Suprapubic skin (tissue), 4 donors: ENCODE results near the gene SVEP1. TPM values are rescaled to one million over a fixed set of nuclear protein-coding genes. Genes with fewer than 3 reads are reported as not detected.
"Not testable (repeated sequence)": the region's sequence is repeated elsewhere in the genome, so short reads cannot be mapped to it uniquely, and the experiment has no call there.

ENCODE experiments used
- DNase-seq, 2 donors: peaks; one replicate each; pipeline ENCODE4 v3.0.0-alpha.2; 2019; ENCODE audit warnings: low spot score in 2 of 2
- H3K27ac ChIP-seq: fragments of 200-600 bp; sonication (generic); one replicate; pipeline ENCODE4 v1.5.1; 2019
- H3K27me3 ChIP-seq: fragments of 200-600 bp; sonication (generic); one replicate; pipeline ENCODE4 v1.5.1; 2019
- H3K36me3 ChIP-seq: fragments of 200-600 bp; sonication (generic); one replicate; pipeline ENCODE4 v1.5.1; 2019
- H3K4me1 ChIP-seq: fragments of 200-600 bp; sonication (generic); one replicate; pipeline ENCODE4 v1.5.1; 2019
- H3K4me3 ChIP-seq: fragments of 200-600 bp; sonication (generic); one replicate; pipeline ENCODE4 v1.5.1; 2019; ENCODE audit warnings: mild to moderate bottlenecking
- H3K9me3 ChIP-seq: fragments of 200-600 bp; sonication (generic); one replicate; pipeline ENCODE4 v1.5.1; 2019
- EP300 ChIP-seq: sonication (generic); formaldehyde crosslinking; IDR thresholded peaks from one replicate; pipeline ENCODE4 v1.6.1; 2017; ENCODE audit warnings: antibody characterized with exemption
- POLR2A ChIP-seq, 2 donors: fragments of 450-650 bp; IDR thresholded peaks; one replicate each; pipeline ENCODE4 v1.6.1; 2017; ENCODE audit warnings: antibody characterized with exemption in 2 of 2, mild to moderate bottlenecking in 2 of 2, moderate library complexity in 2 of 2
- POLR2AphosphoS5 ChIP-seq, 3 donors: sonication (generic); formaldehyde crosslinking; IDR thresholded peaks; one replicate each; pipeline ENCODE4 v1.6.1; 2017; ENCODE audit warnings: antibody characterized with exemption in 3 of 3
- WGBS: methylation state at CpG from one replicate; pipeline ENCODE4 v1.1.5; 2018; 5-methylcytosine and 5-hydroxymethylcytosine counted together
- total RNA-seq, 4 donors: library from RNA; depleted of rRNA; stranded (reverse); fragments of >200 nt; gene quantifications; one replicate each; pipeline ENCODE4 v1.1.0, GENCODE V29; 2016
- TF ChIP-seq, protein P1 (sequence below), 2 donors: fragments of 200-600 bp in 1 of 2; fragments of 450-650 bp in 1 of 2; sonication (generic) in 1 of 2; IDR thresholded peaks; one replicate each; pipeline ENCODE4 v1.5.1; 2016 to 2019; ENCODE audit warnings: antibody characterized with exemption in 2 of 2, mild to moderate bottlenecking in 1 of 2, moderate library complexity in 1 of 2

Gene SVEP1
- total RNA-seq, 4 donors from 2014 or later, result 5.8 to 15.6 (median 11.2) TPM

DNA sequence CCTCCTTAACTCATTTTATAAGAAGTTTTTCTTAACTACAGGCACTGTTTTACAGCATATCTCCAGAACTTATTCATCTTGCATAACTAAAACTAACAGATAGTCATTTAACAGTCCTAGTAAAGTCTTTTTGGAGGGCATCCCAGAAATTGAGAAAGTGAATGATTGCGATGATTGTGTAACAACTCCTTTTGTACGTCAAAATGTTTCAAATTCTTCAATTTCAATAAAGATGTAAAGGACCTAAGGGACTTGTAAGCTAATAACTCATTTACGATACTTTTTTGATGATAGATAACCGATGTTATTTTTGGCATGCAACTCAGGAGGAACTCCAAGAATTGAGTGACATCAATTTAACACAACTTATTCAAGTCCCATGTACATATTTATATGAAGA, 42.7 kb downstream of the SVEP1 start:
- H3K27me3 ChIP-seq, result no peaks in the 10 kb centered on the region
- H3K4me3 ChIP-seq, result no peak overlapping the region
- WGBS, result 25% methylated on average over 4 of the region's 4 CpGs
- TF ChIP-seq POLR2AphosphoS5 (IDR thresholded peaks at IDR 0.05) (peak in 1 of 3 donors; percentile 55), POLR2A (IDR thresholded peaks at IDR 0.05) (no peak)
- DNase-seq, result no peak
- no peak overlapping the region for H3K27ac ChIP-seq
- peaks cover 16% of the 10 kb centered on the region for H3K4me1 ChIP-seq
- H3K9me3 ChIP-seq, result no peaks in the 10 kb centered on the region
- no peaks in the 10 kb centered on the region for H3K36me3 ChIP-seq

DNA sequence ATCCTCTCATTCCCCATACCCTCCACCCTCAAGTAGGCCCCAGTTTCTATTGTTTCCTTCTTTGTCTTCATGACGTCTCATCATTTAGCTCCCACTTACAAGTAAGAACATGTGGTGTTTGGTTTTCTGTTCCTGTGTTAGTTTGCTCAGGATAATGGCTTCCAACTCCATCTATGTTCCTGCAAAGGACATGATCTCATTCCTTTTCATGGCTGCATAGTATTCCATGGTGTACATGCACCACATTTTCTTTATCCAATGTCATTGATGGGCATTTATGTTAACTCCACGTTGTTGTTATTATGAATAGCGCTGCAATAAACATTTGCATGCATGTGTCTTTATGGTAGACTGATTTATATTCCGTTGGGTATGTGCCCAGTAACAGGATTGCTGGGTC, 45.4 kb downstream of the SVEP1 start:
- not testable (repeated sequence) for H3K36me3 ChIP-seq, DNase-seq, H3K27me3 ChIP-seq, H3K27ac ChIP-seq, H3K4me3 ChIP-seq, H3K9me3 ChIP-seq
- H3K4me1 ChIP-seq, result peaks cover 15% of the 10 kb centered on the region
- WGBS, result 88% methylated on average over 4 of the region's 4 CpGs

DNA sequence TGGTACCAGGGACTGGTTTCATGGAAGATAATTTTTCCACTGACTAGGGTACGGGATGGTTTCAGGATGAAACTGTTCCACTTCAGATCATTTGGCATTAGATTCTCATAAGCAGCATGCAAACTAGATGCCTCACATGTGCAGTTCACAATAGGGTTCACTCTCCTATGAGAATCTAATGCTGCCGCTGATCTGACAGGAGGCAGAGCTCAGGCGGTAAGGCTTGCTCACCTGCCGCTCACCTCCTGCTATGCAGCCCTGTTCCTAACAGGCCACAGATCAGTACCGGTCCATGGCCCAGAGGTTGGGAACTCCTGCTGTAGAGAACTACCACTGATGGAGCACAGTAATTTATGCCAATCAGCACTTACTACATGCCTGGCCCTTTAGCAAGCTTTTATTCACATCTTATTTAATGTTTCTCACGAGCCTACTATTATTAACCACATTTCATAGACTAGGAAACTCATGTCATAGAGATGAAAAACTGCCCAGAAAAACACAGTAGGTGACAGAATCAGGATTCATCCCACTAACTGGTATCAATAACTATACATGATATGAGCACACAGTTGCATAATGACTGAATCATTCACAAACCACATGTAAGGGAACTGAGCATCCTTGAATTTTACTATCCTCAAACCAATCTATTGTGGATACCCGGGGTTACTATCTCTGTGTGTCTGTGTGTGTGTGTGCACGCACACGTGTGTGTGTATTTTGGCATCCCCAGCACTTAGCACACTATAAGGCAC, 46.5 kb downstream of the SVEP1 start:
- H3K4me1 ChIP-seq, result peaks cover 7% of the 10 kb centered on the region
- no peaks in the 10 kb centered on the region for H3K27me3 ChIP-seq
- no peak for DNase-seq
- no peak overlapping the region for H3K27ac ChIP-seq
- H3K4me3 ChIP-seq, result no peak overlapping the region
- no peak for TF ChIP-seq POLR2A (IDR thresholded peaks at IDR 0.05)
- H3K36me3 ChIP-seq, result no peaks in the 10 kb centered on the region
- 86% methylated on average over 9 of the region's 9 CpGs for whole genome bisulfite sequencing
- H3K9me3 ChIP-seq, result no peaks in the 10 kb centered on the region

DNA sequence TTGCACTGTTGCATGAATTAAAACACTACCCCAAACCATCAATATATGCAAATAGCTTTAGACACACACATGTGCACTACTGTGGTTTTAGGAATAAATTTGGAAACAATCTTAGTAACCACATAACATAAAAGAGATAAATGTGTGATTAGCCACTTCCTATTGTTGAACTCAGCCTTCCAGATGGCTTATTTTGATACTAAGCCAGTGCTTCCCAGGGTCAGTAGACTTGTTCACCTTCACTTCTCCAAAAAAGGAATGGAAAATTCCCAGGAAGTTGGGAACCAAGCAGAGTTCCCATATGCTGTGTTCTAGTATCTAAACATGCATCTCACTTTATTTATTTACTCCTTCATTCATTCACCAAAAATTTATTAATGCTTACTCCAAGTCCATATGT, 47.8 kb downstream of the SVEP1 start:
- Histone ChIP-seq H3K27me3 (no peaks in the 10 kb centered on the region), H3K4me1 (peaks cover 4% of the 10 kb centered on the region), H3K27ac (no peak overlapping the region), H3K4me3 (no peak overlapping the region), H3K9me3 (no peaks in the 10 kb centered on the region), H3K36me3 (no peaks in the 10 kb centered on the region)
- no peak for DNase-seq
- TF ChIP-seq, protein P1, sequence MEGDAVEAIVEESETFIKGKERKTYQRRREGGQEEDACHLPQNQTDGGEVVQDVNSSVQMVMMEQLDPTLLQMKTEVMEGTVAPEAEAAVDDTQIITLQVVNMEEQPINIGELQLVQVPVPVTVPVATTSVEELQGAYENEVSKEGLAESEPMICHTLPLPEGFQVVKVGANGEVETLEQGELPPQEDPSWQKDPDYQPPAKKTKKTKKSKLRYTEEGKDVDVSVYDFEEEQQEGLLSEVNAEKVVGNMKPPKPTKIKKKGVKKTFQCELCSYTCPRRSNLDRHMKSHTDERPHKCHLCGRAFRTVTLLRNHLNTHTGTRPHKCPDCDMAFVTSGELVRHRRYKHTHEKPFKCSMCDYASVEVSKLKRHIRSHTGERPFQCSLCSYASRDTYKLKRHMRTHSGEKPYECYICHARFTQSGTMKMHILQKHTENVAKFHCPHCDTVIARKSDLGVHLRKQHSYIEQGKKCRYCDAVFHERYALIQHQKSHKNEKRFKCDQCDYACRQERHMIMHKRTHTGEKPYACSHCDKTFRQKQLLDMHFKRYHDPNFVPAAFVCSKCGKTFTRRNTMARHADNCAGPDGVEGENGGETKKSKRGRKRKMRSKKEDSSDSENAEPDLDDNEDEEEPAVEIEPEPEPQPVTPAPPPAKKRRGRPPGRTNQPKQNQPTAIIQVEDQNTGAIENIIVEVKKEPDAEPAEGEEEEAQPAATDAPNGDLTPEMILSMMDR (IDR thresholded peaks at IDR 0.05), result no peak
- TF ChIP-seq EP300 (no peak), POLR2A (IDR thresholded peaks at IDR 0.05) (no peak), POLR2AphosphoS5 (IDR thresholded peaks at IDR 0.05) (no peak)

DNA sequence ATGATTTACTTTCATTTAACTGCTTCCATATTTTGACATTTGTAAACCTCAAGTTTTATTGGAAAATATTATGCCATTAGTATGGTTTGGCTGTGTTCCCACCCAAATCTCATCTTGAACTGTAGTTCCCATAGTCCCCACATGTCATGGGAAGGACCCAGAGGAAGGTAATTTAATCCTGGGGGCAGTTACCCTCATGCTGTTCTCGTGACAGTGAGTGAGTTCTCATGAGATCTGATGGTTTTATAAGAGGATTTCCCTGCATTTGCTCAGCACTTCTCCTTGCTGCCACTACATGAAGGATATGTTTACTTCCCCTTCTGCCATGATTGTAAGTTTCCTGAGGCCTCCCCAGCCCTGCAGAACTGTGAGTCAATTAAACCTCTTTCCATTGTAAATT, 48.3 kb downstream of the SVEP1 start:
- not testable (repeated sequence) for H3K4me1 ChIP-seq, H3K9me3 ChIP-seq, H3K27ac ChIP-seq, DNase-seq, H3K36me3 ChIP-seq, H3K27me3 ChIP-seq, H3K4me3 ChIP-seq
- 38% methylated on average over 1 of the region's 1 CpG for WGBS

DNA sequence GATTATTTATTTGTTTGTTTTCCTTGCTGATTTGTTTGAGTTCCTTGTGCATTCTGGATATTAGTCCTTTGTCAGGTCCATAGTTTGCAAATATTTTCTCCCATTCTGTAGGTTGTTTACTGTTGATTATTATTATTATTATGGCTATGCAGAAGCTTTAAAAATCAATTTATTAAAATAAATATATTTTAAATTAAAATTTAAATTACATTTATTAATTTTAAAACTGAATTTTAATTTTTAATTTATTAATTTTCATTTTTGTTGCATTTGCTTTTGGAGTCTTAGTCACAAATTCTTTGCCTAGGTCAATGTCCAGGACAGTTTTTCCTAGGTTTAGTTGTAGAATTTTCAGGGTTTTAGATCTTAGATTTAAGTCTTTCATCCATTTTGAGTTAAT, 50.9 kb downstream of the SVEP1 start:
- Histone ChIP-seq H3K4me3 (no peak overlapping the region), H3K27me3 (no peaks in the 10 kb centered on the region), H3K9me3 (no peaks in the 10 kb centered on the region), H3K36me3 (no peaks in the 10 kb centered on the region), H3K27ac (no peak overlapping the region), H3K4me1 (no peaks in the 10 kb centered on the region)
- TF ChIP-seq POLR2A (IDR thresholded peaks at IDR 0.05), result no peak
- no peak for TF ChIP-seq EP300
- TF ChIP-seq, protein P1 (IDR thresholded peaks at IDR 0.05), result no peak
- no peak for TF ChIP-seq POLR2AphosphoS5 (IDR thresholded peaks at IDR 0.05)
- DNase-seq, result no peak

DNA sequence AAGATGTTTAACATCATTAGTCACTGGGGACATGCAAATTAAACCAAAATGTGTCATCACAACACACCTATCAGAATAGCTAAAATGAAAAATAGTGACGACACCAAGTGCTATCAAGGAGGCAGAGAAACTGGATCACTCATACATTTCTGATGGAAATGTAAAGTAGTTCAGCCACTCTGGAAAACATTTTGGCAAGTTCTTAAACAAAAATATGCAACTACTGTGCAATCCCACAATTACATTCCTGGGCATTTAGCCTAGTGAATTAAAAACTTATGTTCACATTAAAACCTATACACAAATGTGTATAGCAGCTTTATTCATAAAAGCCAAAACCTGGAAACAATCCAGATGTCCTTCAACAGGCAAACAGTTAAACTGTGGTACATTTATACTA, 53.1 kb downstream of the SVEP1 start:
- no peaks in the 10 kb centered on the region for H3K4me1 ChIP-seq
- no peak for DNase-seq
- no peaks in the 10 kb centered on the region for H3K36me3 ChIP-seq
- TF ChIP-seq POLR2AphosphoS5 (IDR thresholded peaks at IDR 0.05), result no peak
- TF ChIP-seq, protein P1 (IDR thresholded peaks at IDR 0.05), result no peak
- no peak for TF ChIP-seq POLR2A (IDR thresholded peaks at IDR 0.05)
- no peak overlapping the region for H3K27ac ChIP-seq
- 31% methylated on average over 1 of the region's 1 CpG for WGBS
- H3K9me3 ChIP-seq, result no peaks in the 10 kb centered on the region
- H3K4me3 ChIP-seq, result no peak overlapping the region
- H3K27me3 ChIP-seq, result no peaks in the 10 kb centered on the region
